Left ventricle myocardium inferior (tissue), 1 donor: ENCODE data around the gene WFDC10A. TPM values are rescaled to one million over a fixed set of nuclear protein-coding genes. Genes with fewer than 3 reads are reported as not detected.
"Not testable (repeated sequence)": the region's sequence is repeated elsewhere in the genome, so short reads cannot be mapped to it uniquely, and the experiment has no call there.

ENCODE experiments used
- DNase-seq: peaks from one replicate; pipeline ENCODE4 v3.0.0-alpha.2; 2020
- H3K27ac ChIP-seq: fragments of 200-600 bp; replicated peaks from 2 replicates; pipeline ENCODE4 v1.8.0; 2021
- H3K27me3 ChIP-seq: fragments of 200-600 bp; 2 replicates; pipeline ENCODE4 v1.8.0; 2021; ENCODE audit warnings: low read depth
- H3K36me3 ChIP-seq: fragments of 200-600 bp; 2 replicates; pipeline ENCODE4 v1.8.0; 2021
- H3K4me1 ChIP-seq: fragments of 200-600 bp; 2 replicates; pipeline ENCODE4 v1.8.0; 2021
- H3K4me3 ChIP-seq: fragments of 200-600 bp; 2 replicates; pipeline ENCODE4 v1.8.0; 2021; ENCODE audit warnings: mild to moderate bottlenecking, moderate library complexity
- H3K9me3 ChIP-seq: fragments of 200-600 bp; replicated peaks from 2 replicates; pipeline ENCODE4 v1.8.0; 2021
- CTCF ChIP-seq: fragments of 200-600 bp; IDR thresholded peaks from 2 replicates; pipeline ENCODE4 v1.8.0; 2021; ENCODE audit warnings: antibody characterized with exemption, mild to moderate bottlenecking, borderline replicate concordance
- intact Hi-C: fragments of 100-400 bp; cut with micrococcal nuclease; formaldehyde crosslinking; loops from one replicate; pipeline ENCODE4 v1.11.0; 2022
- long read RNA-seq: library from polyadenylated mRNA; unstranded; transcript quantifications from one replicate; pipeline ENCODE4 v2.0.0, GENCODE V29; 2021
- total RNA-seq: library from RNA; stranded (reverse); fragmentation: NEBNext Ultra II Directional; extraction: Animal tissue kit (Norgen Biotek cat#: 25700); gene quantifications from one replicate; pipeline ENCODE4 v1.2.1, GENCODE V29; 2021
- donor health status: DM: no; HTN: yes; CAD: no; lungs with severe emphysema.

WFDC10A gene
- total RNA-seq: not detected
- long read RNA-seq: 0 reads

- no peak within 1 kb of the TSS for H3K27ac ChIP-seq
- DNase-seq: no peak
- H3K36me3 ChIP-seq: no peaks in the 10 kb centered on the region
- H3K4me3 ChIP-seq: no peak within 1 kb of the TSS
- H3K4me1 ChIP-seq: no peaks in the 10 kb centered on the region
- intact Hi-C loops: no loop called here
- peak; percentile 60 for TF ChIP-seq CTCF
- H3K9me3 ChIP-seq: peaks cover 8% of the 10 kb centered on the region
- H3K27me3 ChIP-seq: peaks cover 49% of the 10 kb centered on the region
Measured at GRCh38 chr20:45629496-45630100, at the start of gene WFDC10A. Gene WFDC10A (plus strand): TSS chr20:45629739. CDS start chr20:45629814, 75 bp downstream.

GRCh38 chr20:45581702-45582101, 47.8 kb upstream of the WFDC10A start:
- no peaks in the 10 kb centered on the region for H3K9me3 ChIP-seq
- TF ChIP-seq CTCF: no peak
- no peak overlapping the region for H3K27ac ChIP-seq
- H3K4me3 ChIP-seq: no peak overlapping the region
- no peaks in the 10 kb centered on the region for H3K36me3 ChIP-seq
- H3K4me1 ChIP-seq: no peaks in the 10 kb centered on the region
- intact Hi-C loops: no loop called here
- H3K27me3 ChIP-seq: peaks cover 41% of the 10 kb centered on the region
- no peak for DNase-seq

- Histone ChIP-seq H3K27me3 (peaks cover 50% of the 10 kb centered on the region), H3K27ac (no peak overlapping the region), H3K9me3 (no peaks in the 10 kb centered on the region), H3K4me3 (no peak overlapping the region), H3K4me1 (no peaks in the 10 kb centered on the region), H3K36me3 (no peaks in the 10 kb centered on the region)
- intact Hi-C loops: no loop called here
- DNase-seq: no peak
- no peak for TF ChIP-seq CTCF
Measured at GRCh38 chr20:45583502-45583901, 46.0 kb upstream of the WFDC10A start.

GRCh38 chr20:45584294-45584693, 45.2 kb upstream of the WFDC10A start:
- H3K36me3 ChIP-seq, H3K9me3 ChIP-seq, H3K27ac ChIP-seq, intact Hi-C loops, DNase-seq, H3K4me1 ChIP-seq, H3K4me3 ChIP-seq: not testable (repeated sequence)
- peaks cover 54% of the 10 kb centered on the region for H3K27me3 ChIP-seq

GRCh38 chr20:45585986-45586385, 43.6 kb upstream of the WFDC10A start:
- H3K4me3 ChIP-seq, H3K4me1 ChIP-seq, H3K36me3 ChIP-seq, DNase-seq, intact Hi-C loops, H3K9me3 ChIP-seq, H3K27ac ChIP-seq: not testable (repeated sequence)
- peaks cover 57% of the 10 kb centered on the region for H3K27me3 ChIP-seq

- peaks cover 29% of the 10 kb centered on the region for H3K27me3 ChIP-seq
- intact Hi-C loops: no loop called here
- TF ChIP-seq CTCF: no peak
Measured at GRCh38 chr20:45588800-45589199, 40.7 kb upstream of the WFDC10A start.

More at GRCh38 chr20:45588800-45589199, 40.7 kb upstream of the WFDC10A start:
- H3K4me3 ChIP-seq: no peak overlapping the region
- no peaks in the 10 kb centered on the region for H3K4me1 ChIP-seq
- no peak for DNase-seq
- no peaks in the 10 kb centered on the region for H3K9me3 ChIP-seq
- H3K27ac ChIP-seq: no peak overlapping the region
- no peaks in the 10 kb centered on the region for H3K36me3 ChIP-seq
